Renal pelvis (tissue), 12 donors: ENCODE data around the gene FRYL. TPM values are rescaled to one million over a fixed set of nuclear protein-coding genes. Genes with fewer than 3 reads are reported as not detected.
"Not testable (repeated sequence)": the region's sequence is repeated elsewhere in the genome, so short reads cannot be mapped to it uniquely, and the experiment has no call there.

ENCODE experiments used
- DNase-seq: peaks from one replicate; pipeline ENCODE4 v3.0.0-alpha.2; 2013
- long read RNA-seq, 16 experiments: transcript quantifications; one replicate each; lab custom pipeline, GENCODE V29; 2026
- polyA plus RNA-seq, 3 donors: library from polyadenylated mRNA; unstranded; fragments of 120-200 nt; gene quantifications; one replicate each; pipeline ENCODE4 v1.2.1, GENCODE V29; 2013; ENCODE audit not compliant: insufficient read length in 3 of 3

Gene FRYL
- polyA plus RNA-seq = 10 to 100 TPM; 40.4 to 47.4 (median 43.2) TPM
- long read RNA-seq, donor 1, partial matches to known transcripts = 5 of 6 reads
- long read RNA-seq, donor 1, other reads (novel, unspliced or antisense) = 0 of 6 reads
- long read RNA-seq, donor 2 = 0 reads
- long read RNA-seq, donor 3 = 0 reads
- long read RNA-seq, donor 4, partial matches to known transcripts = 24 of 24 reads
- long read RNA-seq, donor 4, other reads (novel, unspliced or antisense) = 0 of 24 reads
- long read RNA-seq, donor 5 = 0 reads
- long read RNA-seq, donor 6 = 0 reads
- long read RNA-seq, donor 7 = 0 reads
- long read RNA-seq, donor 8 = 0 reads
- long read RNA-seq, donor 9 = 0 reads
- long read RNA-seq, donor 10, partial matches to known transcripts = 0 of 1 reads
- long read RNA-seq, donor 10, other reads (novel, unspliced or antisense) = 0 of 1 reads
- long read RNA-seq, donor 11 = 0 reads
- long read RNA-seq, donor 12, partial matches to known transcripts = 45 of 46 reads
- long read RNA-seq, donor 12, other reads (novel, unspliced or antisense) = 0 of 46 reads
- long read RNA-seq, donor 13, partial matches to known transcripts = 0 of 1 reads
- long read RNA-seq, donor 13, other reads (novel, unspliced or antisense) = 0 of 1 reads
- long read RNA-seq, donor 14, partial matches to known transcripts = 0 of 2 reads
- long read RNA-seq, donor 14, other reads (novel, unspliced or antisense) = 0 of 2 reads
- long read RNA-seq, donor 15, partial matches to known transcripts = 37 of 41 reads
- long read RNA-seq, donor 15, other reads (novel, unspliced or antisense) = 0 of 41 reads
- long read RNA-seq, donor 16, partial matches to known transcripts = 0 of 1 reads
- long read RNA-seq, donor 16, other reads (novel, unspliced or antisense) = 0 of 1 reads

- DNase-seq = peak; percentile 100
Measured at GRCh38 chr4:48779998-48780864, at the start of gene FRYL. TSS of gene FRYL (minus strand) at chr4:48780279. CDS start at chr4:48634410, 145,869 bp downstream.

DNA sequence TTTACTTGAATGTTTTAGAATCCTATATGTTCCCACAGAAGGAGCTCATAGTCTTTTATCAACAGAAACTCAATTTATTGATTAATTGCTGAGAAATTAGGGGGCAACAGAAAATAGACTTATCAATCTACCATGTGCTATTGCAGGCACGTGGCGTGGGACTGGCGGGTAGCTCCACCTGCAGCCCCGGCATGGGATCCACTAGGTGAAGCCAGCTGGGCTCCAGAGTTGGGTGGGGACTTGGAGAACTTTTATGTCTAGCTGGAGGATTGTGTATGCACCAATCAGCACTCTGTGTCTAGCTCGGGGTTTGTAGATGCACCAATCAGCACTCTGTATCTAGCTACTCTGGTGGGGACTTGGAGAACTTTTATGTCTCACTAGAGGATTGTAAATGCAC, 47.5 kb upstream of the FRYL start:
- DNase-seq = no peak

GRCh38 chr4:48821431-48821830, 41.4 kb upstream of the FRYL start:
- not testable (repeated sequence) for DNase-seq

DNA sequence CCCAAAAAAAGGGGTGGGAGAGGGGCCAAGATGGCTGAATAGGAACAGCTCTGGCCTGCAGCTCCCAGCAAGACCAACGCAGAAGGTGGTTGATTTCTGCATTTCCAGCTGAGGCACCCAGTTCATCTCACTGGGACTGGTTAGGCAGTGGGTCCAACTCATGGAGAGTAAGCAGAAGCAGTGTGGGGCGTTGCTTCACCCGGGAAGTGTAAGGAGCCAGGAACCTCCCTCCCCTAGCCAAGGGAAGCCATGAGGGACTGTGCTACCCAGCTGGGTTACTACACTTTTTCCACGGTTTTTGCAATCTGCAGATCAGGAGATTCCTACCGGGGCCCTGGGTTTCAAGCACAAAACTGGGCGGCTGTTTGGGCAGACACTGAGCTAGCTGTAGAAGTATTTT, 36.9 kb upstream of the FRYL start:
- DNase-seq = no peak

- DNase-seq = not testable (repeated sequence)
Measured at GRCh38 chr4:48816297-48816696, 36.2 kb upstream of the FRYL start.

GRCh38 chr4:48815483-48815882, 35.4 kb upstream of the FRYL start:
- DNase-seq = no peak

DNA sequence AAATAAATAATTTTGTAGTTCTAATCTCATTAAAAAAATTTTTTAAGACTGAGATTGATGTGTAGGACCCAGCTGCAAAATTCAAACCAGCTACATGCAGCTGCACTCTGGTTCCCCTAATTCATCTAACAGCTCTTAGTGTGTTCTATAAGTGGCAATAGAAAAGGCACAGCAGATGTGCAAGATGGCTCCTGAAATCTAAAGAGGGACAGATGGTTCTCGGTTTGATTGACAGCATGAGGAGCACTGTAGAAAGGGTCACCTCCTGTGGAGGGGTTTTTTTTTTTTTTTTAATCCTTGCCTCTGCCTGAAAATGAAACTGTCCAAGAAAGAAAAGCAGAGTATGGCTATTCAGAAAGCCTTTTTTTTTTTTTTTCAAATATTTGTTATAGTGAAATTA, 33.9 kb upstream of the FRYL start:
- peak; percentile 46 for DNase-seq

- no peak for DNase-seq
Measured at GRCh38 chr4:48812866-48813265, 32.8 kb upstream of the FRYL start.

DNA sequence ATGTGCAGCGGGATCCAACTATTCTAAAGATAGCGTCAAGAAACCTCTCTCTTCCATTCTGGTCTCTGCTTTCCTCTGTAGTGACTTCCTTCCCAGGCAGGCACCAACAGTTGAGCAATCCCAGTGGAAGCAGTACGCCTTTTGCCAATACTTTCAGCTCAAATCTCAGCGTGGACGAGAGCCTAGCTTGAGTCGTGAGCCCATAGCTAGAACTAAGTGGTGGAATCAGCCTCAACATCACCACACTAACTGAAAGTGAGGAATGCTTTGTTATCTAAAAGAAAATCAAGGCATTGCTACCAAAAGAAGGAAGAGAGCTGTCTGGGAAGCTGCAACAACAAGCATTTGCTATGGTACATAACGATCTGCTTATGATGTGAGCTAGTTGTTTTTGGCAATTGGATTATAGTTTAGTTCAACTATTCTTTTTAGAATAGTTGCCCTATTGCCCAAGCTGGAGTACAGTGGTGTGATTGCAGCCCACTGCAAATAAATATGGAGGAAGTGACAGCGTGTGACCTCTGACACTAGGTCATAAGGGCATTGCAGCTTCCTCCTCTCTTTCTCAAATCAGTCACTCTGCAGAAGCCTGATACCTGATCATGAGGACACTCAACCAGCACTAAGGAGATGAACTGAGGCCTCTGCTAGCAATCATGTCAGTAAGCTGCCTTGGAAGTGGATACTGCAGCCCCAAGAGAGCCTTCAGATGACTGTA, 24.7 kb upstream of the FRYL start:
- DNase-seq = no peak

- DNase-seq = no peak
Measured at GRCh38 chr4:48801016-48801715, 21.1 kb upstream of the FRYL start.

DNA sequence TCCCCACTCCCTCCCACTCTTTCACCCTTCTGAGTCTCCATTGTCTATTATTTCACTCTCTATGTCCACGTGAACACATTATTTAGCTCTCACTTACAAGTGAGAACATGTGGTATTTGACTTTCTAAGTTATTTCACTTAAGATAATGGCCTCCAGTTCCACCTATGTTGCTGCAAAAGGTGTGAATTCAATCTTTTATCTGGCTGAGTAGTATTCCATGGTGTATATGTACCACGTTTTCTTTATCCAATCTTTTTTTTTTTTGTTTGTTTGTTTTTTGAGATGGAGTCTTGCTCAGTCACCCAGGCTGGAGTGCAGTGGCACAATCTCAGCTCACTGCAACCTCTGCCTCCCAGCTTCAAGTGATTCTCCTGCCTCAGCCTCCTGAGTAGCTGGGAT, 20.1 kb upstream of the FRYL start:
- DNase-seq = not testable (repeated sequence)

DNA sequence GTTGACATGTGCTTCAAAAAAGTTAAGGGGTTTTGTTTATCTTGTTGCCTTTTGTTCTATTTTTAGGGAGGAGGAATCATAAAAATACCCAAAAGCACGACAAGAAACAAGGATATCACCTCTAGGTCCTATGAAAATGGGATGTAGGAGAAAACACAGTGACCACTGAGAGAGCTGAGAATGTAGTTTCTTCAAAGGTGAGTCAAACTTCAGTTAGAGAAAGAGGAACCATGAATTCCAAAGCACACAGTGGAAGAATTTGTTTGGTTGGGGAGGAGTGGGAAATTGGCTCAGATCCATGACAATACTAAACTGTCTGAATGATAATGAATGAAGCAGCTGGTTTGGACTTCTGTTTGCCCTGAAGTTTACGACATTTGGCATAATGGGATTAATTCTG, 19.1 kb upstream of the FRYL start:
- no peak for DNase-seq

DNA sequence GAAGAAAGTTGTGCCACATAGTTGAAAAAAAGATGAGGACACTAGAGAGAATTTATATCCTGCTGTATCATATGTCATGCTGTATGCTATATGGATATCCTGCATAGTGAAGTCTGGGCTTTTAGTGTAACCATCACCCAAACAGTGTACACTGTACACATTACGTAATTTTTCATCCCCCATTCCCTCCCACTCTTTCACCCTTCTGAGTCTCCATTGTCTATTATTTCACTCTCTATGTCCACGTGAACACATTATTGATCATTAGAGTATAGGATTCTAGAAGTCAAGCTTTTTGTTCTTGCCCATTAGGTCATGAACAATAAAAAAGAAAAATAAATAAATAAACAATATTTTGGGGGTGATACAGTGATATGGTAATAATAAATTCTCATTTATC, 18.0 kb upstream of the FRYL start:
- no peak for DNase-seq

DNA sequence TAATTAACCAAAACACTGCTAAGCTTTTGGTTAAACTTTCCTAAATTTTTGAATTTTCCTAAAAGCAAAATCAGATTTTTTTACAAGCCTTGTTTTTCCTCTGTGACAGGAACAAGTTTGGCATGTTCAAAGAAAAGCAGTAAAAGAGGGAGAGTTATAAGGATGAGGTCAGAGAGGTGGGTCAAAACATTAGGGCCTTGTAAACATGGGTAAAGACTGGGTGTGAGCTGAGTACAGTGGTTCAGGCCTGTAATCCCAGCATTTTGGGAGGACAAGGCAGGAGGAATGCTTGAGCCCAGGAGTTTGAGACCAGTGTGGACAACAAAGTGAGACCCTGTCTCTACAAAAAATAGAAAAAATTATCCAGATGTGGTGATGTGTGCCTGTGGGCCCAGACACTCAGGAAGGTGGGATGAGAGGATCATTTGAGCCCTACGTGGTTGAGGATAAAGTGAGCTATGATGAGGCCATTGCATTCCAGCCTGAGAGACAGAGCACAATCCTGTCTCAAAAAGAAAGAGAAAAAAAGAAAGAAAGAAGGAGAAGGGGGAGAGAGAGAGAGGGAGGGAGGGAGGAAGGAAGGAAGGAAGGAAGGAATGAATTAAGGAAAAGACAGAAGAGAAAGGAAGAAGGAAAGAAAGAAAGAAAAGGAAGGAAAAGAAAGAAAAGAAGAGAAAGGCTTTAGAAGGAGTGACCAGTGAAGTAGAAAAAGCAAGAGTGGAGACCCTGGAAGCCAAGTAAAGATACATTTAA, 17.0 kb upstream of the FRYL start:
- DNase-seq = no peak

GRCh38 chr4:48796191-48796926, 16.3 kb upstream of the FRYL start:
- DNase-seq = no peak

- DNase-seq = no peak
Measured at GRCh38 chr4:48795108-48795507, 15.0 kb upstream of the FRYL start.

- no peak for DNase-seq
Measured at GRCh38 chr4:48792348-48793006, 12.4 kb upstream of the FRYL start.

- no peak for DNase-seq
Measured at GRCh38 chr4:48791313-48791712, 11.2 kb upstream of the FRYL start.

- no peak for DNase-seq
Measured at GRCh38 chr4:48790561-48790960, 10.5 kb upstream of the FRYL start.
